Measurements from ENCODE around the gene PCSK5.

Gene PCSK5

GRCh38 chr9:76155361-76155760 is 264.9 kb downstream of the PCSK5 start:
- no peak for DNase-seq

GRCh38 chr9:76158713-76159112 is 268.2 kb downstream of the PCSK5 start:
- DNase-seq, result no peak

GRCh38 chr9:76159293-76159926 is 268.9 kb downstream of the PCSK5 start:
- DNase-seq, result no peak

GRCh38 chr9:76161106-76161505 is 270.6 kb downstream of the PCSK5 start:
- DNase-seq, result no peak

- DNase-seq, result no peak
Observed at GRCh38 chr9:76161541-76161940, 271.1 kb downstream of the PCSK5 start.

GRCh38 chr9:76162086-76162730 is 271.7 kb downstream of the PCSK5 start:
- DNase-seq, result no peak

- no peak for DNase-seq
Observed at GRCh38 chr9:76162751-76163500, 272.5 kb downstream of the PCSK5 start.

- no peak for DNase-seq
Observed at GRCh38 chr9:76166526-76166925, 276.1 kb downstream of the PCSK5 start.

GRCh38 chr9:76176171-76176570 is 285.7 kb downstream of the PCSK5 start:
- DNase-seq, result no peak

- DNase-seq, result no peak
Observed at GRCh38 chr9:76177931-76178330, 287.5 kb downstream of the PCSK5 start.

GRCh38 chr9:76180541-76180940 is 290.1 kb downstream of the PCSK5 start:
- peak; percentile 35 for DNase-seq

- DNase-seq, result peak; percentile 36
Observed at GRCh38 chr9:76181020-76181641, 290.7 kb downstream of the PCSK5 start.

- DNase-seq, result no peak
Observed at GRCh38 chr9:76181781-76182180, 291.3 kb downstream of the PCSK5 start.

GRCh38 chr9:76185432-76185831 is 295.0 kb downstream of the PCSK5 start:
- DNase-seq, result no peak

- no peak for DNase-seq
Observed at GRCh38 chr9:76188286-76188685, 297.8 kb downstream of the PCSK5 start.

- no peak for DNase-seq
Observed at GRCh38 chr9:76188905-76189304, 298.4 kb downstream of the PCSK5 start.

- DNase-seq, result no peak
Observed at GRCh38 chr9:76191493-76191892, 301.0 kb downstream of the PCSK5 start.

GRCh38 chr9:76192013-76192412 is 301.5 kb downstream of the PCSK5 start:
- DNase-seq, result no peak

GRCh38 chr9:76194896-76195295 is 304.4 kb downstream of the PCSK5 start:
- DNase-seq, result no peak

- no peak for DNase-seq
Observed at GRCh38 chr9:76198336-76198735, 307.9 kb downstream of the PCSK5 start.

- no peak for DNase-seq
Observed at GRCh38 chr9:76200315-76200714, 309.8 kb downstream of the PCSK5 start.

- DNase-seq, result no peak
Observed at GRCh38 chr9:76200745-76201144, 310.3 kb downstream of the PCSK5 start.

GRCh38 chr9:76203373-76203772 is 312.9 kb downstream of the PCSK5 start:
- DNase-seq, result no peak

- no peak for DNase-seq
Observed at GRCh38 chr9:76206821-76207220, 316.3 kb downstream of the PCSK5 start.

All from DMS153 (cell line).